ENCODE results near the gene PAK5.

The PAK5 gene

GRCh38 chr20:9838378-9839295, at the start of gene PAK5:
Gene PAK5 (minus strand): TSS chr20:9839076. CDS start chr20:9644328, 194,748 bp downstream.
- no peak for DNase-seq

GRCh38 chr20:9887706-9888105, 48.8 kb upstream of the PAK5 start:
- DNase-seq, result no peak

GRCh38 chr20:9886227-9886626, 47.4 kb upstream of the PAK5 start:
- no peak for DNase-seq

GRCh38 chr20:9884666-9885065, 45.8 kb upstream of the PAK5 start:
- no peak for DNase-seq

- no peak for DNase-seq
These were observed 45.2 kb upstream of the PAK5 start for GRCh38 chr20:9884061-9884460.

GRCh38 chr20:9877932-9878495, 39.1 kb upstream of the PAK5 start:
- DNase-seq, result no peak

GRCh38 chr20:9867196-9867980, 28.5 kb upstream of the PAK5 start:
- no peak for DNase-seq

GRCh38 chr20:9852566-9852965, 13.7 kb upstream of the PAK5 start:
- DNase-seq, result no peak

- no peak for DNase-seq
These were observed 750 bp upstream of the PAK5 start for GRCh38 chr20:9839626-9840025.

- no peak for DNase-seq
These were observed 870 bp downstream of the PAK5 start for GRCh38 chr20:9838035-9838377.

GRCh38 chr20:9837634-9838033, 1.2 kb downstream of the PAK5 start:
- no peak for DNase-seq

- no peak for DNase-seq
These were observed 3.6 kb downstream of the PAK5 start for GRCh38 chr20:9835302-9835701.

GRCh38 chr20:9831032-9831431, 7.8 kb downstream of the PAK5 start:
- DNase-seq, result no peak

- no peak for DNase-seq
These were observed 9.0 kb downstream of the PAK5 start for GRCh38 chr20:9829835-9830234.

- no peak for DNase-seq
These were observed 21.2 kb downstream of the PAK5 start for GRCh38 chr20:9817654-9818053.

GRCh38 chr20:9815632-9816031, 23.2 kb downstream of the PAK5 start:
- DNase-seq, result no peak

GRCh38 chr20:9810738-9811137, 28.1 kb downstream of the PAK5 start:
- DNase-seq, result no peak

- DNase-seq, result no peak
These were observed 29.6 kb downstream of the PAK5 start for GRCh38 chr20:9809271-9809670.

- DNase-seq, result no peak
These were observed 30.7 kb downstream of the PAK5 start for GRCh38 chr20:9808166-9808565.

GRCh38 chr20:9807136-9807535, 31.7 kb downstream of the PAK5 start:
- DNase-seq, result no peak

GRCh38 chr20:9800421-9800820, 38.5 kb downstream of the PAK5 start:
- DNase-seq, result no peak

GRCh38 chr20:9794831-9795230, 44.0 kb downstream of the PAK5 start:
- DNase-seq, result no peak

- DNase-seq, result no peak
These were observed 46.2 kb downstream of the PAK5 start for GRCh38 chr20:9792674-9793073.

GRCh38 chr20:9789131-9789530, 49.7 kb downstream of the PAK5 start:
- no peak for DNase-seq
